Smooth muscle cell (in vitro differentiated cells): ENCODE results near the gene PPA1. TPM values are rescaled to one million over a fixed set of nuclear protein-coding genes. Genes with fewer than 3 reads are reported as not detected.

Experiments
- DNase-seq: peaks from one replicate; lab custom pipeline; 2025; ENCODE audit not compliant: unreplicated experiment; lab: John Stamatoyannopoulos, UW
- H2AFZ ChIP-seq: fragments of 200-600 bp; sonication (generic); 2 replicates; pipeline ENCODE4 v1.6.0; 2016; ENCODE audit warnings: antibody characterized with exemption, low read depth, mild to moderate bottlenecking
- H3F3A ChIP-seq: fragments of 200-600 bp; sonication (generic); 2 replicates; pipeline ENCODE4 v1.6.0; 2017; ENCODE audit warnings: antibody characterized with exemption, low read depth
- H3K27ac ChIP-seq: fragments of 200-600 bp; sonication (generic); 2 replicates; pipeline ENCODE4 v1.5.1; 2016; ENCODE audit warnings: low read depth, mild to moderate bottlenecking
- H3K27me3 ChIP-seq: fragments of 200-600 bp; sonication (generic); 2 replicates; pipeline ENCODE4 v1.6.1; 2016; ENCODE audit warnings: low read depth, mild to moderate bottlenecking
- H3K36me3 ChIP-seq: fragments of 200-600 bp; sonication (generic); 2 replicates; pipeline ENCODE4 v1.5.1; 2016; ENCODE audit warnings: low read depth
- H3K4me1 ChIP-seq: fragments of 200-600 bp; sonication (generic); 2 replicates; pipeline ENCODE4 v1.5.1; 2016; ENCODE audit warnings: low read depth
- H3K4me2 ChIP-seq: fragments of 200-600 bp; sonication (generic); 2 replicates; pipeline ENCODE4 v1.6.0; 2016; ENCODE audit warnings: mild to moderate bottlenecking
- H3K4me3 ChIP-seq: fragments of 200-600 bp; sonication (generic); 2 replicates; pipeline ENCODE4 v1.5.1; 2016; ENCODE audit warnings: mild to moderate bottlenecking
- H3K79me2 ChIP-seq: fragments of 200-600 bp; sonication (generic); 2 replicates; pipeline ENCODE4 v1.6.0; 2016; ENCODE audit warnings: low read depth, mild to moderate bottlenecking
- H3K9ac ChIP-seq: fragments of 200-600 bp; sonication (generic); 2 replicates; pipeline ENCODE4 v1.6.0; 2016; ENCODE audit warnings: low read depth
- H3K9me3 ChIP-seq: fragments of 200-600 bp; sonication (generic); replicated peaks from 2 replicates; pipeline ENCODE4 v1.5.1; 2016; ENCODE audit warnings: low read depth
- H4K20me1 ChIP-seq: fragments of 200-600 bp; sonication (generic); 2 replicates; pipeline ENCODE4 v1.6.0; 2016; ENCODE audit warnings: low read depth
- WGBS: methylation state at CpG from one replicate; pipeline ENCODE4 v1.1.7; 2016; ENCODE audit warnings: low lambda C conversion rate; 5-methylcytosine and 5-hydroxymethylcytosine counted together
- polyA plus RNA-seq: library from polyadenylated mRNA; unstranded; fragments of >200 nt; fragmentation: Nextera tagmentation; extraction: Ambion mirVana; gene quantifications from 2 replicates; pipeline ENCODE4 v1.2.1, GENCODE V29; 2016
- total RNA-seq: library from RNA; depleted of rRNA; stranded (reverse); fragments of >200 nt; gene quantifications from 2 replicates; pipeline ENCODE4 v1.2.3, GENCODE V29; 2014
- TF ChIP-seq, protein P1 (sequence below): fragments of 200-600 bp; sonication (generic); IDR thresholded peaks from 2 replicates; pipeline ENCODE4 v1.5.1; 2017; ENCODE audit warnings: borderline replicate concordance, mild to moderate bottlenecking, antibody characterized with exemption; ENCODE audit not compliant: insufficient read depth, poor library complexity, severe bottlenecking

The PPA1 gene
- total and polyA plus RNA-seq, 2 experiments from 2014 or later, result 38.1 to 58.4 TPM

DNA sequence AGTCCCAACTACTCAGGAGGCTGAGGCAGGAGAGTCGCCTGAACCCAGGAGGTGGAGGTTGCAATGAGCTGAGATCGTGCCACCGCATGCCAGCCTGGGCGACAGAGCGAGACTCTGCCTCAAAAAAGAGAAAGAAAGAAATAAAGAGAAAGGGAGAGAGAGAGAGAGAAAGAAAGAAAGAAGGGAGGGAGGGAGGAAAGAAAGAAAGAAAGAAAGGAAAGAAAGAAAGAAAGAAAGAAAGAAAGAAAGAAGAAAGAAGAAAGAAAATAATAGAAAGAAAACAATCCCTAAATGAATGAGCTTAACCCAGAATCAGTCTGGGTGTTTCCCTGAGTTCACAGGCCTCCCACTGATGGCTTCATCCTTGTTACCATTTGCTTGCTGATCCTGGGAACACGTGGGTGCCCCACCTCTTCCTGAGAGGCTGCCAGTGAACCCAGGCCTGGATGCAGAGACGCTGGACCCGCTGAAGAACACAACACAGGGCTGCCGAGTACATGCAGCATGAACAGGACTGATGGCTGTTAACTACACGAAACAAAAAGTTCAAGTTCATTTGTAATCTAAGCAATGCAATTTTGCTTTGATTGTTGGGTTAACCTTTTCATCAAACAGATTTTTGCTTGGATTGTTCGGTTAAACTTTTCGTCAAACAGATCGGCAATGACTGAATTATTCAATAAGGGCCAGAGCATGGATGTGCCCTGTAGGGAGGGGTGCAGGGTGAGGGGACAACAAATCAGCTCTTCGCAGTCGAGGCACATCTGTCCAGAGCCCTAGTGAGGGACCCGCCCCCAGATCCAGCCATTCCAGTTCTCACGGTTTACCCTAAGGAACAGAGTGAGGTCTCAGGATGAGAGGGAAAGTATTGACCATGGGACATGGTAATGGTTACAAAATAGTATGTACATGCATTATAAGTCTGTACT is 39.0 kb upstream of the PPA1 start:
- no peaks in the 10 kb centered on the region for H3F3A ChIP-seq
- DNase-seq, result no peak
- no peaks in the 10 kb centered on the region for H3K9me3 ChIP-seq
- no peak overlapping the region for H3K27ac ChIP-seq
- H3K79me2 ChIP-seq, result no peaks in the 10 kb centered on the region
- no peak overlapping the region for H3K4me2 ChIP-seq
- no peaks in the 10 kb centered on the region for H3K4me1 ChIP-seq
- TF ChIP-seq, protein P1, sequence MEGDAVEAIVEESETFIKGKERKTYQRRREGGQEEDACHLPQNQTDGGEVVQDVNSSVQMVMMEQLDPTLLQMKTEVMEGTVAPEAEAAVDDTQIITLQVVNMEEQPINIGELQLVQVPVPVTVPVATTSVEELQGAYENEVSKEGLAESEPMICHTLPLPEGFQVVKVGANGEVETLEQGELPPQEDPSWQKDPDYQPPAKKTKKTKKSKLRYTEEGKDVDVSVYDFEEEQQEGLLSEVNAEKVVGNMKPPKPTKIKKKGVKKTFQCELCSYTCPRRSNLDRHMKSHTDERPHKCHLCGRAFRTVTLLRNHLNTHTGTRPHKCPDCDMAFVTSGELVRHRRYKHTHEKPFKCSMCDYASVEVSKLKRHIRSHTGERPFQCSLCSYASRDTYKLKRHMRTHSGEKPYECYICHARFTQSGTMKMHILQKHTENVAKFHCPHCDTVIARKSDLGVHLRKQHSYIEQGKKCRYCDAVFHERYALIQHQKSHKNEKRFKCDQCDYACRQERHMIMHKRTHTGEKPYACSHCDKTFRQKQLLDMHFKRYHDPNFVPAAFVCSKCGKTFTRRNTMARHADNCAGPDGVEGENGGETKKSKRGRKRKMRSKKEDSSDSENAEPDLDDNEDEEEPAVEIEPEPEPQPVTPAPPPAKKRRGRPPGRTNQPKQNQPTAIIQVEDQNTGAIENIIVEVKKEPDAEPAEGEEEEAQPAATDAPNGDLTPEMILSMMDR, result no peak
- no peak overlapping the region for H3K9ac ChIP-seq
- no peaks in the 10 kb centered on the region for H3K36me3 ChIP-seq
- WGBS, result 86% methylated on average over 17 of the region's 17 CpGs
- H4K20me1 ChIP-seq, result no peaks in the 10 kb centered on the region
- H3K27me3 ChIP-seq, result no peaks in the 10 kb centered on the region
- H3K4me3 ChIP-seq, result no peak overlapping the region
- no peak overlapping the region for H2AFZ ChIP-seq

DNA sequence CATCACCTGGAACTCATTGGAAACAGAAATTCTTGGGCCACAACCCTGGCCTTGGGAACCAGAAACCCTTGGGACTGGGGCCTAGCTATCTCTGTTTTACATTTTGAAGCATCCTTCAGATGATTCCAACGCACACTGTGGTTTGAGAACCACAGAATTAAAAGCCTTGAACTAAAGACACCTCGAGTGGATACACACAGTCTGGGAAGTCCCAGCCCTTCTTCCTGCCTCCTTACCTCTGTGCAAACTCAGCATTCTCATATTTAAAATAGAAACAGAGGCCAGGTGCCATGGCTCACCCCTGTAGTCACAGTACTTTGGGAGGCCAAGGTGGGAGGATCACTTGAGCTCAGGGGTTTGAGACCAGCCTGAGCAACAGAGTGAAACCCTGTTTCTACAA is 37.7 kb upstream of the PPA1 start:
- Histone ChIP-seq H2AFZ (no peak overlapping the region), H3K27me3 (no peaks in the 10 kb centered on the region), H3K4me3 (no peak overlapping the region), H3K9me3 (no peaks in the 10 kb centered on the region), H3K27ac (no peak overlapping the region), H3K4me2 (no peak overlapping the region), H3K79me2 (no peaks in the 10 kb centered on the region), H3K36me3 (no peaks in the 10 kb centered on the region), H3K4me1 (no peaks in the 10 kb centered on the region), H4K20me1 (no peaks in the 10 kb centered on the region), H3F3A (peaks cover 7% of the 10 kb centered on the region), H3K9ac (no peak overlapping the region)
- 81% methylated on average over 2 of the region's 2 CpGs for WGBS
- TF ChIP-seq, protein P1, result no peak
- no peak for DNase-seq

DNA sequence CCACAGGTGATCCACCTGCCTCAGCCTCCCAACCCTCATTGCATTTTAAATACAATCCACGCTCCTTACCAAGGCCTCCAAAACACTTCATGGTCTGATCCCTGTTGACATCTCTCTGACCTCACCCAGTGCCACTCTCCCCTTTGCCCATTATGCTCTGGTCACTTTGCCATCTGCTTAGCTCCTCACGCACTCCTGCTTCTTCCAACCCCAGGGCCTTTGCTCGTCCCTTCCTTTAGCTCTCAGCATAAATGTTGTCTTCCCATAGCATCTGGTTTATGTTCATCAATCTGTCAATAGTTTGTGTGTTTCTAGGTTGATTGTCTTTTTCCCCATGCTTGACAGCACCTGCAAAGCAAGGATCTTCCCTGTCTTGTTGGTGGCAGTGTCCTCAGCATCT is 36.5 kb upstream of the PPA1 start:
- WGBS, result 92% methylated on average over 3 of the region's 3 CpGs
- peaks cover 7% of the 10 kb centered on the region for H3F3A ChIP-seq
- H3K4me3 ChIP-seq, result no peak overlapping the region
- H3K9ac ChIP-seq, result no peak overlapping the region
- no peaks in the 10 kb centered on the region for H3K27me3 ChIP-seq
- no peaks in the 10 kb centered on the region for H3K36me3 ChIP-seq
- no peak for DNase-seq
- H4K20me1 ChIP-seq, result no peaks in the 10 kb centered on the region
- H3K9me3 ChIP-seq, result no peaks in the 10 kb centered on the region
- no peak overlapping the region for H3K4me2 ChIP-seq
- TF ChIP-seq, protein P1, result no peak
- H3K4me1 ChIP-seq, result no peaks in the 10 kb centered on the region
- H3K27ac ChIP-seq, result no peak overlapping the region
- H2AFZ ChIP-seq, result no peak overlapping the region
- H3K79me2 ChIP-seq, result no peaks in the 10 kb centered on the region
